HG03457 (cell line): ENCODE results near the gene DDX56.
A peak's percentile ranks its signal among the peaks of the same experiment; 100 is the strongest.

Experiments
- ATAC-seq: cut with Tn5 transposase; IDR thresholded peaks from one replicate; pipeline ENCODE4 v1.9.1; 2021; ENCODE audit warnings: moderate number of reproducible peaks; ENCODE audit not compliant: unreplicated experiment

The DDX56 gene

DNA sequence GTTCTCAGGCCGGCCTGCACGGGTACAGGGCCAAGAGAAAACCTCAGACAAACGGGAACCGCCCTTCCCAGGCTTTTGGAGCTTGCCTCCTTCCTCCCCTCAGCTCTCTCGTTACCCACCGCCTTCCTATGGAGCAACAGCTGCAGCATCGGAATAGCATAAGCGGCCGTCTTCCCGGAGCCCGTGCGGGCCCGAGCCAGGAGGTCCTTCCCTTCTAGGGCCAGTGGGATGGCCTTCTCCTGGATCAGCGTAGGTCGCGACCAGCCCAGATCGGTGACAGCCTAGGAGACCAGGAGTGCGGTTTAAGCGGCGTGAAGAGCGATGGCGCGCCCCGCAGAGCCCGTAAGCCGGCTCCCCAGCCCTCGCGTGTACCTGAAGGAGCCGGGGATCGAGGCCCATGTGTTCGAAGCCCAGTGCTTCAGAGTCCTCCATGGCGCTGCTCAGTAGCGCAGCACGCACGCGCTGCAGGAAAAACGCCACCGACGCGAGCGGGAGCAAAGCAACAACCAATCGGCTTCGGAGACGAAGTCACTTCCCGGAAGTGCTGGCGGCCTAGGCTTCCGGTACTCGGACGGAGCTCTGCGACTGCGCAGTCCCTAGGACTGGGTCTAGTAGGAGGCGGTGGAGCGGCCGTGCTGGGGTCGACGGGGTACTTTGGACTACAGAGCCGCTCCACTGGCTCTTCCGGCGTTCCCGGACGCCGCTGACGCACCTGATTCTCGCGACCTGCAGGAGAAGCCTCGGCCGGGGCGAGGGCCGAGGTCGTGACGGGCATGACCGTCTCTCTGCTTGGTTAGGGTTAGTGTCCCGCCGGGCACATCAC, at the start of gene DDX56:
DDX56 (minus strand) TSS at position 445 of the 823 bp plus-strand sequence; CDS start at position 432, 13 bp downstream.
- peak; percentile 85 for ATAC-seq

- no peak for ATAC-seq
Observed at GRCh38 chr7:44622342-44623151, 48.8 kb upstream of the DDX56 start.

DNA sequence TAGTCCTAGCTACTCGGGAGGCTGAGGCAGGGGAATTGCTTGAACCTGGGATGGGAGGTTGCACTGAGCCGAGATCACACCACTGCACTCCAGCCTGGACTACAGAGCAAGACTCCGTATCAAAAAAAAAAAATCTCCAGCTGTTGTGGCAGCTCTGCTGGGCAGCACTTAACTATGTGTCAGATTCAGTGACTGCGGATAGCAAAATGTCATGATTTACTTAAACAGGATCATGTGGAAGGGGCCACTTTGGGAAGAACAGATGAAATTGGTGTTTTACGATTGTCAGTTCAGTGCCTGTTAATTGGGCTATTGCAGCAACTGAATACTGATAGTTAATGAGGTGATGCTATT, 48.0 kb upstream of the DDX56 start:
- ATAC-seq, result no peak

DNA sequence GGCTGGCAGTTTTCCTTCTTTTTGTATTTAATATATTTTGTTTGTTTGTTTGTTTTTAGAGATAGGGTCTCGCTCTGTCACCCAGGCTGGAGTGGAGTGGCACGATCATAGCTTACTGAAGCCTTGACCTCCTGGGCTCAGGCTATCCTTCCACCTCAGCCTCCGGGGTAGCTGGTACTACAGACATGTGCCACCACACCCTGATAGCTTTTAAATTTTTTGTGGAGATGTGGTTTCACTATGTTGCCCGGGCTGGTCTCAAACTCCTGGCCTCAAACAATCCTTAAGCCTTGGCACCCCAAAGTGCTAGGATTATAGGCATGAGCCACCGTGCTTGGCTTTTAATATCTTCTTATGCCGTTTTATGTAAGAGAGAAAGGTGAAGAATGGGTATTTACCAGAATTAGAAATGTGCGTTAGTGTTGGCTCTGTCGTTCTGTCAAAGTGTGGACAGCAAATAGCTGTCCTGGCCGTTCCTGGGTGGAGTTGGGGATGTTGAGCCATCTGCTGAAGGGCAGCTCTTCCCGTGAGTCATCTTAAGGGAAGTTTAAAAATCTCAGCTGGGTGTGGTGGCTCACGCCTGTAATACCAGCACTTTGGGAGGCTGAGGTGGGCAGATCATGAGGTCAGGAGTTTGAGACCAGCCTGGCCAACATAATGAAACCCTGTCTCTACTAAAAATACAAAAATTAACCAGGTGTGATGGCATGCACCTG, 47.5 kb upstream of the DDX56 start:
- ATAC-seq, result no peak

DNA sequence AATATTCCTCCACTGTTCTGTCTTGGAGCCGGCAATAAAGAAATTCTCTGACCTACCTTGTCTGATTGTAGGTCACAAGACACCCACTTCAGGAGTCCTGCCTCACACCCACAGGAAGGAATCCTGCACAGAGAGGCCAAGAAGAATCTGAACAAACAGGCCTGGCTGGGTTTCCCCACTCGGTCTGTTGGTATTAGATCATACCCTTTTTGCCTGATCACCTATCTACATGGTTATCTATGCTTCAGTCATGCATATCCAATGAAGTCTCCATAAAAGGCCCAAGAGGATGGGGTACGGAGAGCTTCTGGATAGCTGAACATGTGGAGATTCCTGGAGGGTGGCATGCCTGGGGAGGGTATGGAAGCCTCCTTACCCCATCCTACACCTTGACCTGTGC, 45.0 kb upstream of the DDX56 start:
- ATAC-seq, result no peak

DNA sequence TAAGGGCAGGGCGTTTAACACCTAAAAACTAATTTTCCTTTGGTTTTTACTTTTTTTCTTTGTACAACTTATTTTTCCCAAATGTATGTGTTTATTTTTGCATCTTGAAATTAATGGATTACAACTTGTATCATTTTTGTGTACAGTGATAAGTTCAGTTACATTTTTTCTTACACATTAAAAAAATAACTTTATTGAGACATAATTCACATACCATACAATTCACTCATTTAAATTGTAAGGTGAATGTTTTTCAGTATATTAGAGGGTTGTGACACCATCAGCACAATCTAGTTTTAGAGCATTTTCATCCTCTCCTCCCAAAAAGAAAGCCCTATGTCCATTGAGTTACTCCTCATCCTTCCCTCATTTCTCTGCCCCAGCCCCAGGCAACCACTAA, 44.3 kb upstream of the DDX56 start:
- no peak for ATAC-seq

- no peak for ATAC-seq
Observed at GRCh38 chr7:44617225-44617890, 43.6 kb upstream of the DDX56 start.

GRCh38 chr7:44616545-44616944, 42.8 kb upstream of the DDX56 start:
- no peak for ATAC-seq

GRCh38 chr7:44615793-44616192, 42.1 kb upstream of the DDX56 start:
- no peak for ATAC-seq

GRCh38 chr7:44615149-44615611, 41.5 kb upstream of the DDX56 start:
- ATAC-seq, result no peak

DNA sequence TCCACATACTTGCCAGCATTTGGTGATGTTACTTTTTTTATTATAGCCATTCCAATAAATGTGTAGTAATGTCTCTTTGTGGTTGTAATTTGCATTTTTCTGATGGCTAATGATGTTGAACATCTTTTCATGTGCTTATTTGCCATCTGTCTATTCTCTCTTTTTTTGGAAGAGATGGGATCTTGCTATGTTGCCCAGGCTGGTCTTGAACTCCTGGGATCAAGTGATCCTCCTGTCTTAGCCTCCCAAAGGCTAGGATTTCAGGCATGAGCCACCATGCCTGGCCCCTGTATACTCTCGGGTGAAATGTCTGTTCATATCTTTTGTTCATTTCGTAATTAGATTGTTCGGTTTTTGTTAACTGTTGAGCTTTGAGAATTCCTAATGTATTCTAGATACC, 36.1 kb upstream of the DDX56 start:
- ATAC-seq, result no peak

GRCh38 chr7:44608916-44609648, 35.4 kb upstream of the DDX56 start:
- ATAC-seq, result no peak

GRCh38 chr7:44607141-44608068, 33.7 kb upstream of the DDX56 start:
- no peak for ATAC-seq

- peak; percentile 86 for ATAC-seq
Observed at GRCh38 chr7:44606341-44607140, 32.8 kb upstream of the DDX56 start, which contains the start of gene OGDH. Gene OGDH (plus strand): TSS chr7:44606627. CDS start chr7:44624344, 17,717 bp downstream.

DNA sequence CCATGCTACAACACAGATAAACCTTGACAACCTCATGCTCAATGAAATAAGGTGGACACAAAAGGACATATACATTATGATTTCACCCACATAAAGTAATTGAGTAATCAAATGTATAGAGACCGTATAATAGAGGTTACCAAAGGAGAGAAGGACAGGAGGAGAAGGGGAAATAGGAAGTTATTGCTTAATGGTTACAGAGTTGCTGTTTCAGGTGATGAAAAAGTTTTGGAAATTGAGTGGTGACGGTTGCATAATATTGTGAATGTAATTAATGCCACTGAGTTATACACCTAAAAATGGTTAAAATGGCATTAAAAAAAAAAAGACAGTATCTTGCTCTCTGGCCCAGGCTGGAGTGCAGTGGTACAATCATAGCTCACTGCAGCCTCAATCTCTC, 31.2 kb upstream of the DDX56 start:
- no peak for ATAC-seq

DNA sequence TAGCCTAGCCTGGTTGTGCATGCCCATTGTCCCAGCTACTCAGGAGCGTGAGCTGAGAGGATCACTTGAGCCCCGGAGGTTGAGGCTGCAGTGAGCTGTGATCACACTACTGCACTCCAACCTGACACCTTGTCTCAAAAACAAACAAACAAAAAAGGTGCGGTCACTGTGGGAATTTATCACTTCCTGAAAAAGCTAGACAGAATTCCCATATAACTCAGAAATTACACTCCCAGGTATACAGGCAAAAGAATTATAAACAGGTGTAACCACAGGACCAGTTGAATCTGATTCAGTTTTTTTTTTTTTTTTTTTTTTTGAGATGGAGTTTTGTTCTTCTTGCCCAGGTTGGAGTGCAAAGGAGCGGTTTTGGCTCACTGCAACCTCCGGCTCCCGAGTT, 29.5 kb upstream of the DDX56 start:
- no peak for ATAC-seq

- no peak for ATAC-seq
Observed at GRCh38 chr7:44602576-44602910, 28.8 kb upstream of the DDX56 start.

- ATAC-seq, result no peak
Observed at GRCh38 chr7:44599222-44599621, 25.5 kb upstream of the DDX56 start.
